K562 treated with DMSO at 1 percent for 48 hours (cell line): Measurements from ENCODE around the gene SERF1B. TPM values are rescaled to one million over a fixed set of nuclear protein-coding genes. Genes with fewer than 3 reads are reported as not detected.

Experiments
- total RNA-seq: library from RNA; unstranded; fragments of 300-600 nt; gene quantifications from 2 replicates; pipeline ENCODE4 v1.2.3, GENCODE V29; 2022; ENCODE audit warnings: low replicate concordance; ENCODE audit errors: extremely low read depth

The SERF1B gene
- total RNA-seq, result not detected in 2 replicates

GRCh38 chr5:70025106-70025844, at the start of gene SERF1B:
Gene SERF1B (plus strand): TSS chr5:70025251. CDS start chr5:70025452, 201 bp downstream.

Other genes with a start within 250 kb of the SERF1B start
- gene SMN2, start 24.4 kb downstream of the SERF1B start, total RNA-seq, result not detected in 2 replicates